DMS153 treated with DMSO at 0.1 percent for 48 hours (cell line): ENCODE results near the gene RGMB.
A peak's percentile ranks its signal among the peaks of the same experiment; 100 is the strongest.
"Not testable (repeated sequence)": the region's sequence is repeated elsewhere in the genome, so short reads cannot be mapped to it uniquely, and the experiment has no call there.

Experiments used
- DNase-seq: peaks from one replicate; lab custom pipeline; 2025; ENCODE audit not compliant: unreplicated experiment; lab: John Stamatoyannopoulos, UW

The RGMB gene, protein sequence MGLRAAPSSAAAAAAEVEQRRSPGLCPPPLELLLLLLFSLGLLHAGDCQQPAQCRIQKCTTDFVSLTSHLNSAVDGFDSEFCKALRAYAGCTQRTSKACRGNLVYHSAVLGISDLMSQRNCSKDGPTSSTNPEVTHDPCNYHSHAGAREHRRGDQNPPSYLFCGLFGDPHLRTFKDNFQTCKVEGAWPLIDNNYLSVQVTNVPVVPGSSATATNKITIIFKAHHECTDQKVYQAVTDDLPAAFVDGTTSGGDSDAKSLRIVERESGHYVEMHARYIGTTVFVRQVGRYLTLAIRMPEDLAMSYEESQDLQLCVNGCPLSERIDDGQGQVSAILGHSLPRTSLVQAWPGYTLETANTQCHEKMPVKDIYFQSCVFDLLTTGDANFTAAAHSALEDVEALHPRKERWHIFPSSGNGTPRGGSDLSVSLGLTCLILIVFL

DNA sequence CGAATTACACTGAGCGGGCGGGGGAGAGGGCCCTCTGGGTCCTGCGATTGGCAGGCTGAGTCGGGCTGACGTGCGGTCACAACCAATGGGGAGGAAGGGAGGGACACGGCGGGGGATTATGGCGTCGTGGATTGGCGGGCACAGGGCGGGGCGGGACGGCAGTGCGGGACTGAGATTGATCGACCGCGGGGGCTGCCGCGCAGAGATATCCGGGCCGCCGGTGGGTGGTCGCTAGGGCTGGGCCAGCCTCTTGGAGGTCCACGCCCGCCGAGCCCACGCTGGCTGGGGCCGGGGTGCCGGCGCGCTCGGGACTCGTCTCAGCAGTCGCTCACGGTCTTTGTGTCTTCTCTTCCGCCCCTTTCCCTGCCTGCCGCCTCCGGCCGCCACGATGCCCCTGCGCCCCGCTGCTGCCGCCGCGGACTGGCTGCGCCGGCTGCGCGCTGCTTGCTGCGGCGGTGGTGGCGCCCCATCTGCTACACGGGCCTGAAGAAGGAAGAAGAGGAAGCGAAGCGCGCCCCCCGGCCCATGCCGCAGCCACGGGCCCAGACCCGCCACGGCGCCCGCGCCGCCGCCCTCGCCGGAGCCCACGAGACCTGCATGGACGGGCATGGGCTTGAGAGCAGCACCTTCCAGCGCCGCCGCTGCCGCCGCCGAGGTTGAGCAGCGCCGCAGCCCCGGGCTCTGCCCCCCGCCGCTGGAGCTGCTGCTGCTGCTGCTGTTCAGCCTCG is at the start of gene RGMB:
RGMB (plus strand) TSS at position 200 of the 728 bp plus-strand sequence; CDS start at position 608, 408 bp downstream.
- DNase-seq = peak; percentile 68

GRCh38 chr5:98726258-98726657 is 47.2 kb upstream of the RGMB start:
- DNase-seq = no peak

DNA sequence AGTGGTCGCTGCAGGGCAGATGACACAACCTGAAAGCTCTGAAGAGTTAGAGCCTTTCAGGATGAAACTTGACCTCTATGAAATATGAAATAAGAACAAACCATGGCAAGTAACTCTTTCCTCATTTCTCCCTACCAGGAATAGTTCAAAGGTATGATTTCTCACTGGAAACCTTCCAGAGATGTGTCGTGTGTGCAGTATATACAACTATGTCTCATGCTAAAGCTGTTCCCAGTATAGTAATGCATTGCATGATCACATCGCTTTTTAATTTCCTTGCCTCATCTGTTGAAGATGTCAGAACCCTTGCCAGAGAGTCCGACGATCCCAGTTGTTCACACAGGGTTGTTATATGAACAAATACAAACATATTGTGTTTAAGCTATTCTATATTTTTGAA is 45.8 kb upstream of the RGMB start:
- DNase-seq = no peak

GRCh38 chr5:98734646-98735045 is 38.8 kb upstream of the RGMB start:
- DNase-seq = no peak

GRCh38 chr5:98735806-98736507 is 37.5 kb upstream of the RGMB start:
- DNase-seq = no peak

DNA sequence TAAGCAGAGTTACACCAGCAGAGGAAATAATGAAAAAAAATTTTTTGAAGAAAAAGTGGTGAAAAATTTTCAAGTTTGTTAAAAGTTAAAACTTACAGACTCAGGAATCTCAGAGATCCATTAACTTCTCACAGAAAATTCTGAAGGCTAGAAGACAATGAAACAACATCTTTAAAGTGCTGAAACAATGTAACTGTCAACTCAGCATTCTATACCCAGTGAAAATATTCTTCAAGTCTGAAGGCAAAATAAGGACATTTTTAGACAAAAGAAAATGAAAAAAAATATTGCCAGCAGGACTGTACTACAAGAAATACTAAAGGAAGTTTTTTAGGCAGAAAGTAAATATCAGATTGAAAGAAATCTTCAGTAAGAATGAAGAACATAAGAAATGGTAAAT is 36.7 kb upstream of the RGMB start:
- no peak for DNase-seq

GRCh38 chr5:98737441-98737840 is 36.0 kb upstream of the RGMB start:
- not testable (repeated sequence) for DNase-seq

- not testable (repeated sequence) for DNase-seq
Observed at GRCh38 chr5:98738481-98739149, 34.8 kb upstream of the RGMB start.

GRCh38 chr5:98741926-98742325 is 31.5 kb upstream of the RGMB start:
- DNase-seq = no peak

GRCh38 chr5:98742396-98743073 is 30.9 kb upstream of the RGMB start:
- no peak for DNase-seq

DNA sequence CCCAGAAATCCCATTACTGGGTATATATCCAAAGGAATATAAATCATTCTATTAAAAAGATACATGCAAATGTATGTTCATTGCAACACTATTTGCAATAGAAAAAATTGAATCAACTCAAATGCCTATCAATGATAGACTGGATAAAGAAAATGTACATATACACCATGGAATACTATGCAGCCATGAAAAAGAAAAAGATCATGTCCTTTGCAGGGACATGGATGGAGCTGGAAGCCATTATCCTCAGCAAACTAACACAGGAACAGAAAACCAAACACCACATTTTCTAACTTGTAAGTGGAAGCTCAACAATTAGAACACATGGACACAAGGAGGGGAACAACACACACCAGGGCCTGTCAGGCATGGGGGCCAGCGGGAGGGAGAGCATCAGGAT is 25.2 kb upstream of the RGMB start:
- DNase-seq = not testable (repeated sequence)

- DNase-seq = no peak
Observed at GRCh38 chr5:98749046-98749445, 24.4 kb upstream of the RGMB start.

GRCh38 chr5:98750693-98751092 is 22.8 kb upstream of the RGMB start:
- no peak for DNase-seq

- DNase-seq = not testable (repeated sequence)
Observed at GRCh38 chr5:98752331-98752730, 21.1 kb upstream of the RGMB start.

DNA sequence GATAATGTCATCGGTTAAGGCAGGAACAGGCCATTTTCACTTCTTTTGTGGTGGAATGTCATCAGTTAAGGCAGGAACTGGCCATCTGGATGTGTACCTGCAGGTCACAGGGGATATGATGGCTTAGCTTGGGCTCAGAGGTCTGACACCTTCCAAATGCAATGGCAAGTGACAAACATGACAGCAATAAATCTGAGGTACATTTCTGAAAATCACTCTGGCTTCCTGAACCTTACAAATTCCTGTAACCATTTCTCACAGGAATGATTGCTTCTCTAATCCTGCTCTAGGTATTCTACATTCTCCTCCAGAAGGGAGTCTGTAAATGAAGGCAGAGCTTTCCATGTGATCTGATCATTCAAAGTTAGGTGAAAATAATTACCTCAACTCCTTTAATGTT is 20.7 kb upstream of the RGMB start:
- DNase-seq = not testable (repeated sequence)

DNA sequence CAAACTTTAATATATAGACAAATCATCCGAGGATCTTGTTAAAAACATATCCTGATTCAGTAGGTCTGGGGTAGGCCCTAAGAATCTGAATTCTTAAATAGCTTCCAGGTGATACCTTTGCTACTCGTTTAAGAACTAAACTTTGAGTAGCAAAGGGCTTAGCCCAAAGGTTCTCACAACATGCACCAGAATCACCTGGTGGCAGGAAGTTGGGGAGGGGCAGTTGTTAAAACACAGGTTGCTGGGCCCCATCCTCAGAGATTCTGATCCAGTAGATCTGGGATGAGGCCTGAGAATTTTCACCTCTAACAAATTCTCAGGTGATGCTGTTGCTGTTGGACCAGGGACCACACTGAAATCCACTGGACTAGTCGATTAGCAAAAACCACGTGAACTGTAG is 20.0 kb upstream of the RGMB start:
- DNase-seq = no peak

- no peak for DNase-seq
Observed at GRCh38 chr5:98755406-98755805, 18.1 kb upstream of the RGMB start.

DNA sequence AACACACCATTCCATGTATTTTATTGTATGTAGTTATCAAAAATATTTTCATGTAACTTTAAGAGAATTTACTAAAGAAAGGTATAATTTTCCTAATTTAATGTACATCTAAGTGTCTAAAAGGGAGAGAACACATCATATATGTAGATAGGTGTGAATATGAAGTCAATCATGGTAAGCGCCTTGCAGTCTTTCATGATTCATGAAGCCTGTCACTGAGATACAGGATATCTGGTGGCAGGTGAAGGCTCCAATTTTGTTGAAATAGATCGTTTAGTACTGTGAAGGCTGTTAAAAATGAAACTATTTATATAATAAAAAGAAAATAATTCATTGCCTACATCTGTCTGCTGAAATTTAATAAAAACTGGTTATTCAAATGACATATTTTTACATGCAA is 15.5 kb upstream of the RGMB start:
- no peak for DNase-seq

- no peak for DNase-seq
Observed at GRCh38 chr5:98763001-98763630, 10.3 kb upstream of the RGMB start.

GRCh38 chr5:98765815-98766214 is 7.6 kb upstream of the RGMB start:
- DNase-seq = no peak
